Measurements from ENCODE around the gene MKNK1. TPM values are rescaled to one million over a fixed set of nuclear protein-coding genes. Genes with fewer than 3 reads are reported as not detected.

Gene MKNK1
- total and polyA plus RNA-seq, 2 of the 4 experiments (the other 2 are of a cell fraction), result 14.3 to 35.2 TPM

GRCh38 chr1:46617833-46618232, 13.8 kb upstream of the MKNK1 start:
- H4K20me1 ChIP-seq (ENCODE audit: insufficient read depth, low read length), result 0 out of 2 replicates have a peak, but pooled peaks cover 8% of the 10 kb centered on the region
- H3K36me3 ChIP-seq (ENCODE audit: control insufficient read depth, insufficient read depth, low read length), result peaks cover 2% of the 10 kb centered on the region; the same call in 1 of the 2 replicates
- no peak overlapping the region for H2BK120ac ChIP-seq (ENCODE audit: low read depth, low read length)
- no peak overlapping the region for H3K4ac ChIP-seq (ENCODE audit: low read depth, low read length)
- H3K27me3 ChIP-seq (ENCODE audit: control insufficient read depth, insufficient read depth, low read length), result no peaks in the 10 kb centered on the region
- no peak overlapping the region for H2AK9ac ChIP-seq (replicated peaks; ENCODE audit: low read depth, low read length, poor library complexity)
- no CpG with 5 or more reads among the region's 3 CpGs for WGBS, 2 experiments (ENCODE audit: extremely low coverage in 2 of 2, insufficient read length in 1 of 2)
- intact Hi-C loops (cut with micrococcal nuclease), result loop anchor here (5.0 kb wide), 1 partner anchor 99 kb away; the partner anchor contains the start of gene EFCAB14
- no peak overlapping the region for H3K4me2 ChIP-seq (ENCODE audit: low read depth, low read length)
- H4K5ac ChIP-seq (ENCODE audit: low read depth, low read length), result no peak overlapping the region
- ATAC-seq (ENCODE audit: low read depth) (no peak), DNase-seq (no peak)
- no peak for TF ChIP-seq MXI1 (IDR thresholded peaks at IDR 0.05; ENCODE audit: borderline replicate concordance, low read depth, low read length)
- CTCF ChIA-PET, result interaction anchor here (1.1 kb wide), 1 partner anchor 107 kb away, joined by 3 read pairs; no protein-coding TSS in a partner anchor
- no peak overlapping the region for H3K27ac ChIP-seq (ENCODE audit: insufficient read depth, low read length)
- POLR2A ChIA-PET (ENCODE audit: unreplicated experiment), result no interaction called here
- no peak overlapping the region for H2AK5ac ChIP-seq (ENCODE audit: low read depth, low read length)
- H3K9me3 ChIP-seq (ENCODE audit: control insufficient read depth, insufficient read depth, low read length), result no peaks in the 10 kb centered on the region
- H3K79me1 ChIP-seq (ENCODE audit: low read depth in 1 of 2, low read length in 2 of 2), result peaks cover 14 to 36% of the 10 kb centered on the region in 2 experiments
- H2BK20ac ChIP-seq (ENCODE audit: low read depth, low read length), result no peak overlapping the region
- H3K9ac ChIP-seq (ENCODE audit: low read depth, low read length), result no peak overlapping the region
- H3K14ac ChIP-seq (replicated peaks; ENCODE audit: low read depth, low read length), result no peak overlapping the region
- no TSS peak for BruUV-seq (replicated peaks)
- H2BK15ac ChIP-seq (ENCODE audit: low read depth, low read length), result no peak overlapping the region
- H3K56ac ChIP-seq (ENCODE audit: extremely low read depth, insufficient read depth, low read length), result no peak overlapping the region
- dilution Hi-C loops (cut with HindIII; ENCODE audit: low sequenced_read_pairs, unreplicated experiment), result no loop called here
- H3K4me1 ChIP-seq (ENCODE audit: control insufficient read depth, insufficient read depth, low read length), result peaks cover 18% of the 10 kb centered on the region
- peaks cover 21% of the 10 kb centered on the region for H3K9me1 ChIP-seq (ENCODE audit: insufficient read depth, low read length)
- H3K23ac ChIP-seq (ENCODE audit: low read depth, low read length), result no peak overlapping the region
- no peak overlapping the region for H3K4me3 ChIP-seq (ENCODE audit: insufficient read depth, low read depth, low read length)
- no peak overlapping the region for H2AFZ ChIP-seq (replicated peaks; ENCODE audit: low read length, poor library complexity)
- in situ Hi-C loops (cut with MboI; ENCODE audit: low sequenced_read_pairs), result no loop called here
- no peak overlapping the region for H2BK5ac ChIP-seq (ENCODE audit: low read depth, low read length, poor library complexity, severe bottlenecking)
- no peak overlapping the region for H3K18ac ChIP-seq (ENCODE audit: low read depth, low read length)
- H4K8ac ChIP-seq (ENCODE audit: low read depth in 2 of 2, low read length in 2 of 2), result no peak overlapping the region; a peak in 1 of 4 replicates
- H4K91ac ChIP-seq (ENCODE audit: insufficient read depth, low read depth, low read length), result no peak overlapping the region

Measured in IMR-90 (cell line).